Hematopoietic multipotent progenitor cell (in vitro differentiated cells): ENCODE data around the gene PHC2. TPM values are rescaled to one million over a fixed set of nuclear protein-coding genes. Genes with fewer than 3 reads are reported as not detected.
"Not testable (repeated sequence)": the region's sequence is repeated elsewhere in the genome, so short reads cannot be mapped to it uniquely, and the experiment has no call there.

Experiments
- DNase-seq, 3 donors: peaks; one replicate each; pipeline ENCODE4 v3.0.0-alpha.2; 2011 to 2015; ENCODE audit warnings: low read depth in 2 of 3, low spot score in 2 of 3
- total RNA-seq: library from RNA; depleted of rRNA; stranded (reverse); fragments of >200 nt; gene quantifications from one replicate; pipeline ENCODE4 v1.2.3, GENCODE V29; 2012

The PHC2 gene
- total RNA-seq, 1 donor, result 60.1 TPM

- no peak for DNase-seq
Measured at GRCh38 chr1:33319949-33320618, 110.8 kb downstream of the PHC2 start.

- DNase-seq, result no peak
Measured at GRCh38 chr1:33319186-33319948, 111.5 kb downstream of the PHC2 start.

- no peak for DNase-seq
Measured at GRCh38 chr1:33317946-33318345, 112.9 kb downstream of the PHC2 start.

GRCh38 chr1:33317354-33317753 lies 113.5 kb downstream of the PHC2 start:
- no peak for DNase-seq

GRCh38 chr1:33316601-33317000 lies 114.3 kb downstream of the PHC2 start:
- DNase-seq, result no peak

- DNase-seq, result no peak
Measured at GRCh38 chr1:33314416-33314815, 116.5 kb downstream of the PHC2 start.

GRCh38 chr1:33312413-33312749 lies 118.5 kb downstream of the PHC2 start:
- DNase-seq, result no peak

- DNase-seq, result no peak
Measured at GRCh38 chr1:33311706-33312412, 119.0 kb downstream of the PHC2 start.

- DNase-seq, result no peak
Measured at GRCh38 chr1:33310702-33311101, 120.2 kb downstream of the PHC2 start.

GRCh38 chr1:33309351-33309750 lies 121.5 kb downstream of the PHC2 start:
- DNase-seq, result not testable (repeated sequence)

GRCh38 chr1:33307494-33307864 lies 123.4 kb downstream of the PHC2 start:
- DNase-seq, result no peak

GRCh38 chr1:33306653-33307493 lies 124.0 kb downstream of the PHC2 start:
- DNase-seq, result peak in 2 of 3 donors; percentile 23 to 39

- DNase-seq, result no peak
Measured at GRCh38 chr1:33305816-33306652, 124.9 kb downstream of the PHC2 start.

- DNase-seq, result no peak
Measured at GRCh38 chr1:33305016-33305415, 125.9 kb downstream of the PHC2 start.

- DNase-seq, result peak in 1 of 3 donors; percentile 49
Measured at GRCh38 chr1:33302325-33302724, 128.6 kb downstream of the PHC2 start.

- no peak for DNase-seq
Measured at GRCh38 chr1:33301273-33301984, 129.5 kb downstream of the PHC2 start.

- peak in 1 of 3 donors; percentile 48 for DNase-seq
Measured at GRCh38 chr1:33300673-33301072, 130.2 kb downstream of the PHC2 start.

GRCh38 chr1:33299461-33300155 lies 131.3 kb downstream of the PHC2 start:
- no peak for DNase-seq
